Measurements from ENCODE around the gene CCDC71L.

DNA sequence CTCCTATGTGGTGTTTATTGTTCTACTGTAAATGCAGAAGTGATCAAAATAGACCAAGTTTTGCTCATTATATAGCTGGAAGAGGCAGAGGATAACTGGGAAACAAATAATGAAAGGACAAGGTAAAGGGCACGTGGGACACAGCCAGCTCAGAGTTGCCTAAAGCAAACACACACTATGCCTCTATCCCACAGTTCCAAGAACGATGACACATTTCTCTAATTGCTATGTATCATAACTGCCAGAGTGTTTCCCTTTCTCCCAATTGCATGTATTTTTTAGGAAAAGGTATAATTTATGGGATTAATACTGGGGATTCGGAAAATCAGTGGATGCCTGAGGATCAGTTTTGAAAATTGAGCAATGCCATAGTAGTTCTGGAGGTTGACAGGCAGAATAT, 49.0 kb downstream of the CCDC71L start:
- no peak for TF ChIP-seq TCF12 (IDR thresholded peaks at IDR 0.05; ENCODE audit: low read depth)
- TF ChIP-seq FOXM1 (IDR thresholded peaks at IDR 0.05; ENCODE audit: borderline replicate concordance, low read depth), result no peak
